ENCODE data around the gene ABCB6. TPM values are rescaled to one million over a fixed set of nuclear protein-coding genes. Genes with fewer than 3 reads are reported as not detected.

Gene ABCB6
- total RNA-seq, 1 experiment from 2014 or later = 23.5 TPM

DNA sequence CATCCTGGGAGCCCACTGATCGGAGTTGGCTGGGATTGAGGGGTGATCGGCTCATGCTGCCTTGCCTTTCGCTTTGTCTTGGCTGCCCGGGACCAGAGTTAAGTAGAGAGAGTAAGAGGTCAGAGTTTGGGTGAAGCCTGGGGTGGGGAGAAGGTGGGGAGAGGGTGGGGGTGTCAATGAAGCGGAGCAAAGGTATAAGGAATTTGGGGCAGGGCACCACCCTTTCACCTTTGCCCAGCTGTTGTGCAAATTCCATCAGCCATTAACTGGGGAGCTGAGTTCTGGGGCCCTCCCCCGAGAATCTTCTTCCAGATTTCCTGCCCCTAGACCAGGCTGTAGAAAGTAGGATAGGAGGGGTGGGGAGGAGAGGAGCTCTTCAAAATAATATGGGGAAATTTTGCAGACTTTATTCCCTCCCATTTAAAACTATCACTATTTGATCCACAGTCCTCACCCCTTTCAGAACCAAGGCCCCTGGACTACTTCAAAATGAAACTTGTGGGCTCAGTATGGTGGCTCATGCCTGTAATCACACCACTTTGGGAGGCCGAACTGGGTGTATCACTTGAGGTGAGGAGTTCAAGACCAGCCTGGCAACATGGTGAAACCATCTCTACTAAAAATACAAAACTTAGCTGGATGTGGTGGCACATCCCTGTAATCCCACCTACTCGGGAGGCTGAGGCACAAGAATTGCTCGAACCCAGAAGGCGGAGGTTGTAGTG lies 48.7 kb downstream of the ABCB6 start, which contains the start of gene SLC23A3:
TSS of gene SLC23A3 (minus strand) at position 100 of the 725 bp plus-strand sequence. CDS start at position 55, 45 bp downstream.
- no peak for DNase-seq (ENCODE audit: low read depth)

DNA sequence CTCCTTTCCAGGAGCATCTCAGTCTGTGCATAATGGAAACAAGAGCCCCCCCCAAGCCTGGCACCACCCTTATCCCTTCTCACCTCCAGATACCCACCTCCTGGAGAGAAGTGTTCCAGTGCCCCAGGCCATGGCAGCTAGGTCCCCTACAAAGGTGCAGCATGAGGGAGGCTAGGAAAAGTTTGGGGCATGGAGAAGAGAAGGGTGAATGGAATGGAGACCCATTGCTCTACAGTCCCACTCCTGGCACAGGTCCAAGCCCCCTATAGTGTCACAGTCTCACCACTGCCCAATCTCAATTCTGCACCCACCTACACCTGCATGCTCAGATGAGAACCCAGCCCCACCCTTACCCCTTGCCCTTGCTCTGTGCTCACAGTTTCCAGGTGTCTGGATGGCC lies 49.8 kb downstream of the ABCB6 start:
- no peak for DNase-seq (ENCODE audit: low read depth)

GRCh38 chr2:219168526-219168925 lies 50.2 kb downstream of the ABCB6 start:
- no peak for DNase-seq (ENCODE audit: low read depth)

- no peak for DNase-seq (ENCODE audit: low read depth)
Observed at GRCh38 chr2:219167997-219168396, 50.8 kb downstream of the ABCB6 start.

DNA sequence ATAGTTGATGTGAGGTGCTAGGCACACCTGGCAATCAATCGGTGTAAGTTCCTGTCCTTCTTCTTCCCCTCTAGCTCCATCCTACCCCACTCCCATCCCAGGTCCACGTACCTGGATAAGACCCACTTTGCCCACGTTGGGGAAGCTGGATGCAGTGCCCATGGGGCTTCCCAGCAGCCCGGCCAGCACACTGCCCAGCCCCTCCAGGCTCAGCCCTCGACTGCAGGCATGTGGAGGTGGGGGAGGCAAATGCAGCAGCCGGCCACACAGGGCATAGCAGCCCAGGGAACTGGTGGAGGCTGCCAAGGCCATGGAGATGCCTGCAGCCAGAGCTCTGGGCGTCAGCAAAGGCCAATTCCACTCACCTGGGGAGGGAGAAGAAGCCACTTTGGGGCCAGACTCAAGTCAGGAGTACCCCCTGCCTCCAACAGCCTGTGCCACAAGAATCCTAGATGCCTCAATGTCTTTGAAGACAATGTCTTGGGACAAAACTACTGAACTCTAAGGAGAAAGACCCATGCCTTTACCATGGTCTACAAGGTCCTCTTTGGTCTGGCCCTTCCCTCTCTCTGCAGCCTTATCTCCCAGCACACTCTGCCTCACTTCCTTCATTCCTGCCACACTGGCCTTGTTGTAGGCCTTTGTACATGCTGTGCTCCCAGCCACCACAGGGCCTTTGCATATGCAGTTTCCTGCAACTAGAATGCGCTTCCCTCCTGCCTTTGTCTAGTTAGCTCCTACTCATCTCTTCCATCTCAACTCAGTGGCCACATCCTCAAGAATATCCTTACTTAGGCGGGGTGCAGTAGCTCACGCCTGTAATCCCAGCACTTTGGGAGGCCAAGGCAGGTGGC lies 53.5 kb downstream of the ABCB6 start:
- no peak for DNase-seq (ENCODE audit: low read depth)

- no peak for DNase-seq (ENCODE audit: low read depth)
Observed at GRCh38 chr2:219163156-219163555, 55.6 kb downstream of the ABCB6 start.

DNA sequence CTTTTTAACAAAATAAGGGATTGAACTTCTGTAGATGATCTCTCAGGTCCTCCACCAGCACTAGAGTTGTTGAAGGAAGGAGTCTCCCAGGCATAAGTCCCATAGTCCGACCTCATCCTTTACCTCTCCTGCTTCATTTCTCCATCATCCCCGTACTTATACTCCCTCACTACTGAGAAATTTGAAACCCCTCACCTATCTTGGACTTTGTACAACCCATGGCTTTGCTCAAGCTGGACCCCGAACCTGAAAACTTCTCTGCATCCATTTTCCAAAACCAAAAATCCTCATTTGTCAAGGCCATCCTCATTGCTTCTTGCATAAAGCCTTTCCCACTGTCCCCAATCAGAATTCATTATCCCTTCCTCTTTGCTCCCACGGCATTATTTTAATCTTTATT lies 57.7 kb downstream of the ABCB6 start:
- no peak for DNase-seq (ENCODE audit: low read depth)

- peak; percentile 91 for DNase-seq (ENCODE audit: low read depth)
Observed at GRCh38 chr2:219160186-219161017, 58.4 kb downstream of the ABCB6 start, which contains the start of gene NHEJ1. Gene NHEJ1 (minus strand): TSS chr2:219160815. CDS start chr2:219158362, 2,453 bp downstream.

Other genes with a start within 250 kb of the ABCB6 start
- not detected in 2 replicates for gene FEV, start 233.8 kb downstream of the ABCB6 start, total RNA-seq (2014; rRNA removed)
- gene CRYBA2, start 225.5 kb downstream of the ABCB6 start, total RNA-seq (2014; rRNA removed) = not detected in 2 replicates
- under 0.01 TPM in 1 of 2 replicates, not detected in the other for gene CFAP65, start 177.4 kb downstream of the ABCB6 start, total RNA-seq (2014; rRNA removed)
- not detected in 2 replicates for gene IHH, start 158.0 kb downstream of the ABCB6 start, total RNA-seq (2014; rRNA removed)
- 18.0 and 22.2 TPM in 2 replicates for gene NHEJ1, start 58.1 kb downstream of the ABCB6 start, total RNA-seq (2014; rRNA removed)
- gene SLC23A3, start 48.9 kb downstream of the ABCB6 start, total RNA-seq (2014; rRNA removed) = 0.06 TPM in 1 of 2 replicates, not detected in the other
- gene CNPPD1, start 42.0 kb downstream of the ABCB6 start, total RNA-seq (2014; rRNA removed) = 21.3 and 22.8 TPM in 2 replicates
- 70.3 and 88.3 TPM in 2 replicates for gene RETREG2, start 40.7 kb downstream of the ABCB6 start, total RNA-seq (2014; rRNA removed)
- 34.0 and 39.9 TPM in 2 replicates for gene ZFAND2B, start 12.2 kb downstream of the ABCB6 start, total RNA-seq (2014; rRNA removed)
- 41.6 and 57.0 TPM in 2 replicates for gene ATG9A, start 10.7 kb upstream of the ABCB6 start, total RNA-seq (2014; rRNA removed)
- 26.3 and 30.1 TPM in 2 replicates for gene ANKZF1, start 10.8 kb upstream of the ABCB6 start, total RNA-seq (2014; rRNA removed)
- 7.4 and 12.3 TPM in 2 replicates for gene GLB1L, start 26.5 kb upstream of the ABCB6 start, total RNA-seq (2014; rRNA removed)
- 22.3 and 27.1 TPM in 2 replicates for gene STK16, start 26.5 kb upstream of the ABCB6 start, total RNA-seq (2014; rRNA removed)
- not detected in 2 replicates for gene TUBA4B, start 34.3 kb upstream of the ABCB6 start, total RNA-seq (2014; rRNA removed)
- 211 and 235 TPM in 2 replicates for gene TUBA4A, start 35.0 kb upstream of the ABCB6 start, total RNA-seq (2014; rRNA removed)
- gene DNAJB2, start 60.4 kb upstream of the ABCB6 start, total RNA-seq (2014; rRNA removed) = 21.5 and 28.3 TPM in 2 replicates
- gene PTPRN, start 90.4 kb upstream of the ABCB6 start, total RNA-seq (2014; rRNA removed) = 1.5 and 2.8 TPM in 2 replicates
- gene RESP18, start 113.8 kb upstream of the ABCB6 start, total RNA-seq (2014; rRNA removed) = not detected in 2 replicates
- 55.0 and 63.7 TPM in 2 replicates for gene DNPEP, start 169.0 kb upstream of the ABCB6 start, total RNA-seq (2014; rRNA removed)
- 863 and 1,551 TPM in 2 replicates for gene DES, start 199.4 kb upstream of the ABCB6 start, total RNA-seq (2014; rRNA removed)
- 36.2 and 41.5 TPM in 2 replicates for gene SPEG, start 215.9 kb upstream of the ABCB6 start, total RNA-seq (2014; rRNA removed)